Endothelial cell of umbilical vein (primary cell): ENCODE results near the gene USP46. TPM values are rescaled to one million over a fixed set of nuclear protein-coding genes. Genes with fewer than 3 reads are reported as not detected.

Experiments
- BruUV-seq: library from RNA; stranded (reverse); fragments of 400-500 nt; replicated peaks from 2 replicates; lab custom pipeline; 2021; lab: Mats Ljungman, UMichigan
- CTCF ChIA-PET: fragments of 300-600, 350-600 bp; sonication (Branson Sonifier 250); formaldehyde crosslinking; loops from one replicate; lab custom pipeline; 2021; ENCODE audit warnings: antibody characterized with exemption, inconsistent platforms; lab: Charles Lee
- POLR2A ChIA-PET: fragments of 300-600, 350-600 bp; sonication (Branson Sonifier 250); formaldehyde crosslinking; loops from one replicate; lab custom pipeline; 2021; ENCODE audit warnings: antibody characterized with exemption, inconsistent platforms; lab: Charles Lee
- DNase-seq: peaks from one replicate; pipeline ENCODE4 v3.0.0-alpha.2; 2011; ENCODE audit warnings: low read depth, low spot score
- FAIRE-seq: peaks from 2 replicates; lab custom pipeline; 2011; peaks lifted over from hg19 to GRCh38; lab: Jason Lieb, UNC
- H2AFZ ChIP-seq: 2 replicates; pipeline ENCODE4 v1.6.0; 2012; ENCODE audit warnings: low read depth, low read length, control low read depth, inconsistent platforms
- H3K27ac ChIP-seq: 2 replicates; pipeline ENCODE4 v1.5.1; 2011; ENCODE audit warnings: low read depth, mild to moderate bottlenecking, control low read depth, low read length, moderate library complexity; ENCODE audit not compliant: insufficient read depth
- H3K27me3 ChIP-seq, 2 experiments: 2 replicates each; pipeline versions ENCODE4 v1.6.0 to v1.6.1; 2011; ENCODE audit warnings: low read length in 2 of 2, mixed read lengths in 1 of 2; ENCODE audit not compliant: control insufficient read depth in 2 of 2, insufficient read depth in 2 of 2
- H3K36me3 ChIP-seq, 2 experiments: 2 replicates in 1 of 2; 3 replicates in 1 of 2; pipeline ENCODE4 v1.5.1; 2011; ENCODE audit warnings: low read length in 2 of 2, mild to moderate bottlenecking in 1 of 2, moderate library complexity in 1 of 2; ENCODE audit not compliant: control insufficient read depth in 2 of 2, insufficient read depth in 2 of 2; ENCODE audit errors: extremely low read depth in 1 of 2
- H3K4me1 ChIP-seq: 3 replicates; pipeline ENCODE4 v1.5.1; 2011; ENCODE audit warnings: mild to moderate bottlenecking, low read length; ENCODE audit not compliant: control insufficient read depth, insufficient read depth; ENCODE audit errors: extremely low read depth
- H3K4me2 ChIP-seq: 2 replicates; pipeline ENCODE4 v1.6.1; 2011; ENCODE audit warnings: low read length, control low read depth, mixed read lengths; ENCODE audit not compliant: insufficient read depth
- H3K4me3 ChIP-seq, 3 experiments: fragments of 200-600 bp in 1 of 3; sonication (generic), shearing (Covaris generic) in 1 of 3; replicated peaks in 1 of 3; 2 replicates each; pipeline ENCODE4 v1.5.1; 2011 to 2016; ENCODE audit warnings: control low read depth in 3 of 3, low read length in 3 of 3, mild to moderate bottlenecking in 2 of 3, inconsistent platforms in 1 of 3, low read depth in 1 of 3, moderate library complexity in 1 of 3; ENCODE audit not compliant: insufficient read depth in 1 of 3
- H3K79me2 ChIP-seq: 2 replicates; pipeline ENCODE4 v1.6.0; 2012; ENCODE audit warnings: low read length, inconsistent platforms; ENCODE audit not compliant: control insufficient read depth, insufficient read depth
- H3K9ac ChIP-seq: replicated peaks from 2 replicates; pipeline ENCODE3; 2011; ENCODE audit warnings: low read length, control low read depth; ENCODE audit not compliant: insufficient read depth; ENCODE audit errors: extremely low read depth
- H3K9me1 ChIP-seq: replicated peaks from 3 replicates; pipeline ENCODE4 v1.6.0; 2011; ENCODE audit warnings: mild to moderate bottlenecking, low read length; ENCODE audit not compliant: control insufficient read depth, insufficient read depth; ENCODE audit errors: extremely low read depth
- H3K9me3 ChIP-seq: replicated peaks from 2 replicates; pipeline ENCODE4 v1.5.1; 2012; ENCODE audit warnings: low read length, inconsistent platforms; ENCODE audit not compliant: control insufficient read depth, insufficient read depth
- H4K20me1 ChIP-seq: replicated peaks from 2 replicates; pipeline ENCODE3; 2011; ENCODE audit warnings: mild to moderate bottlenecking, low read length; ENCODE audit not compliant: control insufficient read depth, insufficient read depth; ENCODE audit errors: extremely low read depth
- CTCF ChIP-seq, 2 donors: IDR thresholded peaks; 1 replicate in 1 of 2; 2 replicates in 1 of 2; pipeline ENCODE4 v1.5.1; 2011; ENCODE audit warnings: low read length in 2 of 2, mild to moderate bottlenecking in 2 of 2, moderate library complexity in 2 of 2, control low read depth in 1 of 2, inconsistent platforms in 1 of 2, low read depth in 1 of 2; ENCODE audit not compliant: insufficient read depth in 1 of 2; ENCODE audit errors: extremely low read depth in 1 of 2
- EZH2 ChIP-seq: IDR thresholded peaks from 2 replicates; pipeline ENCODE4 v1.6.1; 2012; ENCODE audit warnings: borderline replicate concordance, low read depth, mild to moderate bottlenecking, moderate library complexity, low read length, inconsistent platforms; ENCODE audit not compliant: severe bottlenecking
- FOS ChIP-seq: IDR thresholded peaks from 2 replicates; pipeline ENCODE4 v1.6.1; 2011; ENCODE audit warnings: mild to moderate bottlenecking, low read length, moderate library complexity, borderline replicate concordance; ENCODE audit not compliant: insufficient read depth
- GATA2 ChIP-seq: IDR thresholded peaks from 2 replicates; pipeline ENCODE4 v1.7.0; 2011; ENCODE audit warnings: low read depth, mild to moderate bottlenecking, moderate library complexity, mixed read lengths, low read length; ENCODE audit not compliant: insufficient read length, insufficient read depth
- JUN ChIP-seq: IDR thresholded peaks from 2 replicates; pipeline ENCODE4 v1.6.1; 2011; ENCODE audit warnings: borderline replicate concordance, low read depth; ENCODE audit not compliant: insufficient read length, insufficient read depth
- MAX ChIP-seq: IDR thresholded peaks from 2 replicates; pipeline ENCODE4 v1.6.1; 2011; ENCODE audit not compliant: insufficient read depth, insufficient read length
- MYC ChIP-seq: IDR thresholded peaks from one replicate; pipeline ENCODE4 v1.6.1; 2011; ENCODE audit warnings: mild to moderate bottlenecking, low read depth, low read length
- POLR2A ChIP-seq: IDR thresholded peaks from 2 replicates; pipeline ENCODE4 v1.6.1; 2012; ENCODE audit warnings: low read depth, mild to moderate bottlenecking, control low read depth, low read length
- POLR2AphosphoS5 ChIP-seq: IDR thresholded peaks from 2 replicates; pipeline ENCODE4 v1.6.1; 2012; ENCODE audit warnings: low read depth, mild to moderate bottlenecking, control low read depth, low read length, moderate library complexity; ENCODE audit not compliant: insufficient read depth
- dilution Hi-C: fragments of 300-500 bp; cut with MboI; formaldehyde crosslinking; loops from one replicate; pipeline ENCODE4 v1.15.0; 2019; ENCODE audit warnings: low sequenced_read_pairs; ENCODE audit not compliant: extremely low pct_ligation_motif_present
- intact Hi-C: fragments of 100-400 bp; cut with micrococcal nuclease; formaldehyde crosslinking; loops from one replicate; pipeline ENCODE4 v1.10.0; 2022
- polyA plus RNA-seq, 4 experiments: library from polyadenylated mRNA; depleted of rRNA in 3 of 4; stranded (reverse) in 3 of 4; unstranded in 1 of 4; fragments of >200 nt; gene quantifications; 2 replicates each; pipeline versions ENCODE4 v1.2.1 to v1.2.3, GENCODE V29; 2011 to 2012; ENCODE audit warnings: missing spikeins in 1 of 4
- total RNA-seq: library from RNA; stranded (reverse); gene quantifications from 2 replicates; pipeline ENCODE4 v1.2.3, GENCODE V29; 2021

USP46 gene
- total and polyA plus RNA-seq, 2 donors (not counting 3 experiments of a cell fraction or from before 2014, with no cell fraction given), result 5.2 to 23.7 TPM

GRCh38 chr4:52555356-52555716 is 103.8 kb downstream of the USP46 start:
- Histone ChIP-seq H3K27me3 (peaks cover 8 to 14% of the 10 kb centered on the region in 2 experiments), H4K20me1 (no peaks in the 10 kb centered on the region), H2AFZ (no peak overlapping the region), H3K4me3 (no peak overlapping the region), H3K9ac (no peak overlapping the region), H3K4me1 (no peaks in the 10 kb centered on the region), H3K9me1 (no peaks in the 10 kb centered on the region), H3K4me2 (no peak overlapping the region), H3K9me3 (no peaks in the 10 kb centered on the region), H3K27ac (no peak overlapping the region), H3K36me3 (no peaks in the 10 kb centered on the region), H3K79me2 (no peaks in the 10 kb centered on the region)
- POLR2A ChIA-PET, result no interaction called here
- BruUV-seq, result no TSS peak
- CTCF ChIA-PET, result no interaction called here
- FAIRE-seq (no peak), DNase-seq (no peak)
- TF ChIP-seq FOS (no peak), CTCF (IDR thresholded peaks at IDR 0.05; ENCODE audit: extremely low read depth in 1 of 2, insufficient read depth in 1 of 2, low read depth in 1 of 2, low read length in 2 of 2) (no peak), POLR2A (no peak), MAX (no peak), POLR2AphosphoS5 (no peak), GATA2 (no peak), JUN (no peak), EZH2 (no peak), MYC (no peak)
- dilution Hi-C loops, result no loop called here
- intact Hi-C loops, result no loop called here
